Spleen (tissue), 11 donors: ENCODE data around the gene CPED1. TPM values are rescaled to one million over a fixed set of nuclear protein-coding genes. Genes with fewer than 3 reads are reported as not detected.

Experiments used
- DNase-seq: peaks from one replicate; pipeline ENCODE4 v3.0.0-alpha.2; 2020
- H3K27ac ChIP-seq, 8 donors: fragments of 200-600 bp; sonication (generic) in 7 of 8; 1 replicate in 4 of 8; 2 replicates in 4 of 8; pipeline versions ENCODE4 v1.5.0 to v1.8.0; 2016 to 2021; ENCODE audit warnings: inconsistent platforms in 4 of 8, mild to moderate bottlenecking in 4 of 8, moderate library complexity in 1 of 8
- H3K27me3 ChIP-seq, 7 donors: fragments of 200-600 bp; sonication (generic) in 6 of 7; replicated peaks in 1 of 7; 1 replicate in 4 of 7; 2 replicates in 3 of 7; pipeline versions ENCODE4 v1.5.0 to v1.8.0; 2016 to 2021; ENCODE audit warnings: inconsistent platforms in 3 of 7, mild to moderate bottlenecking in 1 of 7
- H3K36me3 ChIP-seq, 6 donors: fragments of 200-600 bp; sonication (generic) in 5 of 6; 1 replicate in 4 of 6; 2 replicates in 2 of 6; pipeline versions ENCODE4 v1.5.0 to v1.8.0; 2016 to 2021; ENCODE audit warnings: inconsistent platforms in 2 of 6
- H3K4me1 ChIP-seq, 6 donors: fragments of 200-600 bp; sonication (generic) in 5 of 6; 1 replicate in 3 of 6; 2 replicates in 3 of 6; pipeline versions ENCODE4 v1.5.0 to v1.8.0; 2016 to 2021; ENCODE audit warnings: inconsistent platforms in 3 of 6
- H3K4me3 ChIP-seq, 8 donors: fragments of 200-600 bp; sonication (generic) in 7 of 8; 1 replicate in 4 of 8; 2 replicates in 4 of 8; pipeline versions ENCODE4 v1.5.0 to v1.8.0; 2016 to 2021; ENCODE audit warnings: inconsistent platforms in 4 of 8, mild to moderate bottlenecking in 4 of 8, moderate library complexity in 2 of 8
- H3K9me3 ChIP-seq, 8 donors: fragments of 200-600 bp; sonication (generic) in 7 of 8; 1 replicate in 4 of 8; 2 replicates in 4 of 8; pipeline versions ENCODE4 v1.5.0 to v1.8.0; 2016 to 2021; ENCODE audit warnings: inconsistent platforms in 4 of 8
- POLR2A ChIP-seq, 3 donors: fragments of 450-650 bp; IDR thresholded peaks; one replicate each; pipeline ENCODE4 v1.5.1; 2017; ENCODE audit warnings: antibody characterized with exemption in 3 of 3, mild to moderate bottlenecking in 1 of 3
- POLR2AphosphoS5 ChIP-seq, 3 donors: sonication (generic); formaldehyde crosslinking; IDR thresholded peaks; one replicate each; pipeline ENCODE4 v1.5.1; 2017; ENCODE audit warnings: antibody characterized with exemption in 3 of 3
- WGBS, 5 donors: extraction: QIAGEN DNeasy Blood & Tissue Kit in 3 of 5; methylation state at CpG; one replicate each; pipeline versions ENCODE4 v1.1.5 to v1.1.7; 2013 to 2018; 5-methylcytosine and 5-hydroxymethylcytosine counted together
- intact Hi-C: fragments of 100-400 bp; cut with DNase I; formaldehyde crosslinking; loops from one replicate; pipeline ENCODE4 v1.15.0; 2023; ENCODE audit warnings: low total_unique reads
- polyA plus RNA-seq, 3 donors: library from polyadenylated mRNA; stranded (reverse); fragments of 200-250 nt; gene quantifications; one replicate each; pipeline ENCODE4 v1.2.1, GENCODE V29; 2013
- total RNA-seq, 7 donors: library from RNA; depleted of rRNA in 3 of 7; stranded (reverse); fragments of >200 nt in 3 of 7; fragmentation: NEBNext Ultra II Directional in 4 of 7; extraction: Animal tissue kit (Norgen Biotek cat#: 25700) in 4 of 7; gene quantifications; one replicate each; pipeline versions ENCODE4 v1.1.0 to v1.2.1, GENCODE V29; 2016 to 2021
- TF ChIP-seq, protein P1 (sequence below), 11 experiments: fragments of 200-600 bp in 7 of 11; fragments of 450-650 bp in 4 of 11; sonication (generic) in 4 of 11; IDR thresholded peaks in 8 of 11; conservative IDR thresholded peaks in 3 of 11; 1 replicate in 7 of 11; 2 replicates in 4 of 11; pipeline versions ENCODE4 v1.4.0 to v1.8.0; 2016 to 2021; ENCODE audit warnings: antibody characterized with exemption in 11 of 11, inconsistent platforms in 4 of 11, mild to moderate bottlenecking in 1 of 11
- donor health status: healthy with polysubstance abuse.
- donor health status: DM: no; HTN: no; CAD: no; lungs with moderate emphysema.
- donor health status: DM: no; HTN: no; CAD: no.
- donor health status: Bipolar disorder and iron deficiency.
- donor health status: healthy.
- donor health status: DM: no; HTN: no; CAD: no.
- donor health status: DM: yes; HTN: yes; CAD: no.

Gene CPED1
- total and polyA plus RNA-seq, 10 donors, result 1.5 to 81.6 (median 38.6) TPM

GRCh38 chr7:121301446-121302213, 313.1 kb downstream of the CPED1 start:
- Histone ChIP-seq H3K4me1 (no peaks in the 10 kb centered on the region), H3K9me3 (no peaks in the 10 kb centered on the region), H3K36me3 (no peaks in the 10 kb centered on the region), H3K27ac (peak overlapping the region in 4 of 8 donors; percentile 29 to 68 (median 52)), H3K4me3 (no peak overlapping the region), H3K27me3 (no peaks in the 10 kb centered on the region)
- intact Hi-C loops, result no loop called here
- WGBS, 5 donors, result 79 to 85% (median 84%) methylated on average over 9 of the region's 9 CpGs
- DNase-seq, result no peak
- TF ChIP-seq POLR2A (IDR thresholded peaks at IDR 0.05) (no peak), POLR2AphosphoS5 (IDR thresholded peaks at IDR 0.05) (no peak)
- TF ChIP-seq, protein P1, sequence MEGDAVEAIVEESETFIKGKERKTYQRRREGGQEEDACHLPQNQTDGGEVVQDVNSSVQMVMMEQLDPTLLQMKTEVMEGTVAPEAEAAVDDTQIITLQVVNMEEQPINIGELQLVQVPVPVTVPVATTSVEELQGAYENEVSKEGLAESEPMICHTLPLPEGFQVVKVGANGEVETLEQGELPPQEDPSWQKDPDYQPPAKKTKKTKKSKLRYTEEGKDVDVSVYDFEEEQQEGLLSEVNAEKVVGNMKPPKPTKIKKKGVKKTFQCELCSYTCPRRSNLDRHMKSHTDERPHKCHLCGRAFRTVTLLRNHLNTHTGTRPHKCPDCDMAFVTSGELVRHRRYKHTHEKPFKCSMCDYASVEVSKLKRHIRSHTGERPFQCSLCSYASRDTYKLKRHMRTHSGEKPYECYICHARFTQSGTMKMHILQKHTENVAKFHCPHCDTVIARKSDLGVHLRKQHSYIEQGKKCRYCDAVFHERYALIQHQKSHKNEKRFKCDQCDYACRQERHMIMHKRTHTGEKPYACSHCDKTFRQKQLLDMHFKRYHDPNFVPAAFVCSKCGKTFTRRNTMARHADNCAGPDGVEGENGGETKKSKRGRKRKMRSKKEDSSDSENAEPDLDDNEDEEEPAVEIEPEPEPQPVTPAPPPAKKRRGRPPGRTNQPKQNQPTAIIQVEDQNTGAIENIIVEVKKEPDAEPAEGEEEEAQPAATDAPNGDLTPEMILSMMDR (IDR thresholded peaks at IDR 0.05 in 8 of 11, conservative IDR thresholded peaks at IDR 0.05 in 3 of 11), result no peak

DNA sequence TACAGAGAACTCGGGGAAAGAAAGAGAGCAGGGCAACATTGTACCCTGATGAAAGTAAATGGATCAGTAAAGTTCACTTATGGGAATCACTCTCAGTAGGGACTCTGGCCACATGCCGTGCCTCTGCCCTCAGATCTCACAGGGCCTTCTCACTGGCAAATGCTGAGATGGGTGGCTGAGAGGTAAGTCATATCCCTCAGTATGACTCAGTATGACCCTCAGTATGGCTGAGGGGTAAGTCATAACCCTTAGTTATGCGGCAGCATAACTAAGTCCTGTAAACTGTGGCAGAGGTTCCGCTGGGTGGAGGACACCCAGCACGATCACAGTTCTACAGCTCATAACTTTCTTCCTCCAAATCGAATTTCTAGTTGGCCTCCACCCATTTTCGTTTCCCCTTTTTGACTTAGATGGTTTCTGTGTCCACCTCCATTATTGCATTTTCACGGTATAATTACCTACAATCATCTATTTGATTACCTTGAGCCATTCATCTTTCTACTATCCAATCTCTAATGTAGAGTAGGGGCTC, 313.8 kb downstream of the CPED1 start:
- Histone ChIP-seq H3K27me3 (no peaks in the 10 kb centered on the region), H3K4me3 (no peak overlapping the region), H3K36me3 (no peaks in the 10 kb centered on the region), H3K9me3 (no peaks in the 10 kb centered on the region), H3K27ac (peak overlapping the region in 4 of 8 donors; percentile 29 to 68 (median 52)), H3K4me1 (no peaks in the 10 kb centered on the region)
- TF ChIP-seq POLR2AphosphoS5 (IDR thresholded peaks at IDR 0.05) (no peak), POLR2A (IDR thresholded peaks at IDR 0.05) (no peak)
- TF ChIP-seq, protein P1 (IDR thresholded peaks at IDR 0.05 in 8 of 11, conservative IDR thresholded peaks at IDR 0.05 in 3 of 11), result no peak
- DNase-seq, result no peak
- intact Hi-C loops, result no loop called here
- 72 to 87% (median 78%) methylated on average over 8 of the region's 8 CpGs for WGBS, 5 donors

DNA sequence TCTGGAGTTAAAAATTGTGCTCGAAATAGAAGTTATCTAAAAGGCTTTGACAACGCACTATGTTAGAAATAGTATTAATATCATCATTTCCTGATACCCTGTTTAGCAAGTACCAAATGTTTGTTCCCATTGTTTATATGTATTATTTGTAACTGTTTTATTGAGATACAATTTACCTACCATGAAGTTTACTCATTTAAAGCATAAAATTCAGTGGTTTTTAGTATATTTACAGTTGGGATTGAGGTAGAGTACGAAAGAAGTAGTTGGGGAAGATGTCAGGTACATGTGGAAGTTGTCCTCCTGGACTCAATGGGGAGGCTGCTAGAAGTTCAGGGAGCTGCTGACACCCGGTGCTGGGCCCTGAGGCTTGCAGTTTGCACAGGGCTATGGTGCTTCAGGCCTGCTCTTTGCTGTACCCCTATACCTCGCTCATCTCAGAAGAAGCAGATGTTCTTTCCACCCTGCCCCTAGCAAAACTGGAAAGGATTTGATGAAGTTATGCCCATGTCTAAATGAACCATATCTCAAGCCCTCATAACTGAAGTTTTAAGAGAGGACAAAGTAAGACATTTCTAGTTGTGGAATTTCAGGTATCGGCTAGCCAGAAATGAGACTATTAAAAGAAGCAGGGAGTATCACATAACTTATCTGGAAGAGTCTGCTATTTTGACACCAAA, 315.1 kb downstream of the CPED1 start:
- no peaks in the 10 kb centered on the region for H3K9me3 ChIP-seq
- H3K27me3 ChIP-seq, result no peaks in the 10 kb centered on the region
- H3K4me3 ChIP-seq, result no peak overlapping the region
- intact Hi-C loops, result no loop called here
- H3K36me3 ChIP-seq, result no peaks in the 10 kb centered on the region
- H3K27ac ChIP-seq, result no peak overlapping the region
- no peak for DNase-seq
- TF ChIP-seq POLR2A (IDR thresholded peaks at IDR 0.05), result no peak
- TF ChIP-seq, protein P1 (IDR thresholded peaks at IDR 0.05 in 8 of 11, conservative IDR thresholded peaks at IDR 0.05 in 3 of 11), result no peak
- TF ChIP-seq POLR2AphosphoS5 (IDR thresholded peaks at IDR 0.05), result no peak
- no peaks in the 10 kb centered on the region for H3K4me1 ChIP-seq
- WGBS, 5 donors, result 90 to 93% (median 92%) methylated on average over 6 of the region's 6 CpGs

DNA sequence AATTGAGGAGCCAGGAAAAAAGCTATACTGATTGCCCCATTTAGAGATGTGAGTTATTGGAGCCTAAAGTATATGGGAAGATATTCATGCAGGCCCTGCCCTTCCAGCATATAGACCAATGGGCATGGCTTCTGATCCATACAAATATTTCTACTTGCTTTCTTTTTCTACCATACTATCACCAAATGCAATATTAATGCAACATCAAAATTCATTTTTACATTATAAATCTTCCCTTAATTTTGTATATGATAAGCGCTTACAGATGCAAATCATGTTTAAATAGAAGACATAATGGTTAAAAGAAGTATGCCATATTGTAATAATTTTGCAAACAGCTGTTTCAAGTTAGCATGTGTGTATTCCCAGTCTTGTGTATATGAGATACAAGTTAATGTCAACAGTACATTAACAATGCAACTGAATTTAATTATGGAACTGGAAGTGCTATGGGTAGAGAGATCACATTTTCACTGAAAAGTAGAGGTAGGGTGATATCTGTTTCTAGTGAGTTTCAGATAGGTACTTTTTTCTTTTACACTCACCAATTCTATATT, 315.7 kb downstream of the CPED1 start:
- 96 to 97% (median 97%) methylated on average over 1 of the region's 1 CpG for WGBS, 5 donors
- Histone ChIP-seq H3K27ac (no peak overlapping the region), H3K36me3 (no peaks in the 10 kb centered on the region), H3K4me1 (no peaks in the 10 kb centered on the region), H3K9me3 (no peaks in the 10 kb centered on the region), H3K4me3 (no peak overlapping the region), H3K27me3 (no peaks in the 10 kb centered on the region)
- no peak for DNase-seq
- intact Hi-C loops, result no loop called here
- TF ChIP-seq POLR2AphosphoS5 (IDR thresholded peaks at IDR 0.05) (no peak), POLR2A (IDR thresholded peaks at IDR 0.05) (no peak)
- TF ChIP-seq, protein P1 (IDR thresholded peaks at IDR 0.05 in 8 of 11, conservative IDR thresholded peaks at IDR 0.05 in 3 of 11), result no peak
